Measurements from ENCODE around the gene APMAP. TPM values are rescaled to one million over a fixed set of nuclear protein-coding genes. Genes with fewer than 3 reads are reported as not detected.

Gene APMAP
- total and polyA plus RNA-seq, 4 donors = 132 to 378 (median 234) TPM

DNA sequence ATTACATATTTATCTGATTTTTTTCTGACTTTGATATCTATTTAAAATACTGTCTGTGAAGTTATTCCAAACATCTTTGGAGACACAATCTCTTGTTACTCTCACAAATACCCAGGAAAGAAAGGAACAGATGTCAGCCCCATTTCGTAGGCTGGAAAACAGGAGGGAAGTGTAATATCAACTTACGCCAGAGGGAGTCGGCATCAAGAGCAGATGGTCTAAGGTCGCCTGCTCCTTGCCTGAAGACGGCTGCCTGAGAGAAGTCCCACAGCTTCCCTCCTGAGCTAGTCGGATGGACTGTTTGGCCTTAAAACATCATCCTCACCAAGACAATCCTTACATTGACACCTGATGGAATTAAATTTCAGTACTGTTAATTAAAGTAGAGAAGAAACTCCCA lies 30.0 kb downstream of the APMAP start:
- H3K9me3 ChIP-seq (ENCODE audit: control insufficient read depth in 4 of 4, low read length in 3 of 4) = no peaks in the 10 kb centered on the region
- H3K9ac ChIP-seq (ENCODE audit: low read depth in 1 of 2, low read length in 2 of 2) = no peak overlapping the region
- 95% methylated on average over 6 of the region's 6 CpGs for WGBS
- H3K4me3 ChIP-seq (ENCODE audit: low read depth in 1 of 3, low read length in 3 of 3) = no peak overlapping the region
- H3K27ac ChIP-seq (ENCODE audit: low read depth in 1 of 2, low read length in 2 of 2) = no peak overlapping the region
- no peaks in the 10 kb centered on the region for H3K4me1 ChIP-seq (ENCODE audit: control insufficient read depth in 4 of 4, insufficient read depth in 4 of 4, low read length in 3 of 4)
- TF ChIP-seq HNF4A (conservative IDR thresholded peaks at IDR 0.05) = no peak
- DNase-seq (ENCODE audit: low spot score) = no peak
- no peaks in the 10 kb centered on the region for H3K27me3 ChIP-seq (ENCODE audit: control insufficient read depth in 4 of 4, insufficient read depth in 4 of 4, low read length in 3 of 4)
- peaks cover 27 to 95% (median 79%) of the 10 kb centered on the region in 4 donors for H3K36me3 ChIP-seq (ENCODE audit: control insufficient read depth in 4 of 4, insufficient read depth in 3 of 4, low read depth in 1 of 4, low read length in 3 of 4)

DNA sequence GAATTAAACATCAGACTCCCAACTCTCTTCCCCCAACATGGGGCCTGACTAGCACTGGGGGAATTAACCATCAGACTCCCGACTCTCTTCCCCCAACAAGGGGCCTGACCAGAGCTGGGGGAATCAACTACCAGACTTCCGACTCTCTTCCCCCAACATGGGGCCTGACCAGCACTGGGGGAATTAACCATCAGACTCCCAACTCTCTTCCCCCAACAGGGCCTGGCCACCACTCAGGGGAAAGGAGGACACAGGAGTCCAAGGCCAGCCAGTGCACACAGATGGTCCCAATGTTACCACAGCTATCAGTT lies 30.4 kb downstream of the APMAP start:
- no peaks in the 10 kb centered on the region for H3K27me3 ChIP-seq (ENCODE audit: control insufficient read depth in 4 of 4, insufficient read depth in 4 of 4, low read length in 3 of 4)
- no peak for DNase-seq (ENCODE audit: low spot score)
- peaks cover 27 to 95% (median 79%) of the 10 kb centered on the region in 4 donors for H3K36me3 ChIP-seq (ENCODE audit: control insufficient read depth in 4 of 4, insufficient read depth in 3 of 4, low read depth in 1 of 4, low read length in 3 of 4)
- H3K4me1 ChIP-seq (ENCODE audit: control insufficient read depth in 4 of 4, insufficient read depth in 4 of 4, low read length in 3 of 4) = no peaks in the 10 kb centered on the region
- TF ChIP-seq, protein P1, sequence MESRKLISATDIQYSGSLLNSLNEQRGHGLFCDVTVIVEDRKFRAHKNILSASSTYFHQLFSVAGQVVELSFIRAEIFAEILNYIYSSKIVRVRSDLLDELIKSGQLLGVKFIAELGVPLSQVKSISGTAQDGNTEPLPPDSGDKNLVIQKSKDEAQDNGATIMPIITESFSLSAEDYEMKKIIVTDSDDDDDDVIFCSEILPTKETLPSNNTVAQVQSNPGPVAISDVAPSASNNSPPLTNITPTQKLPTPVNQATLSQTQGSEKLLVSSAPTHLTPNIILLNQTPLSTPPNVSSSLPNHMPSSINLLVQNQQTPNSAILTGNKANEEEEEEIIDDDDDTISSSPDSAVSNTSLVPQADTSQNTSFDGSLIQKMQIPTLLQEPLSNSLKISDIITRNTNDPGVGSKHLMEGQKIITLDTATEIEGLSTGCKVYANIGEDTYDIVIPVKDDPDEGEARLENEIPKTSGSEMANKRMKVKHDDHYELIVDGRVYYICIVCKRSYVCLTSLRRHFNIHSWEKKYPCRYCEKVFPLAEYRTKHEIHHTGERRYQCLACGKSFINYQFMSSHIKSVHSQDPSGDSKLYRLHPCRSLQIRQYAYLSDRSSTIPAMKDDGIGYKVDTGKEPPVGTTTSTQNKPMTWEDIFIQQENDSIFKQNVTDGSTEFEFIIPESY (IDR thresholded peaks at IDR 0.05) = no peak
- no peak for TF ChIP-seq EGR1 (IDR thresholded peaks at IDR 0.05; ENCODE audit: low read depth in 2 of 2)
- no peak for TF ChIP-seq JUND (IDR thresholded peaks at IDR 0.05)
- no peak for TF ChIP-seq RAD21 (IDR thresholded peaks at IDR 0.05)
- TF ChIP-seq FOXA2 (IDR thresholded peaks at IDR 0.05) = no peak
- H3K4me3 ChIP-seq (ENCODE audit: low read depth in 1 of 3, low read length in 3 of 3) = no peak overlapping the region
- 96% methylated on average over 2 of the region's 2 CpGs for WGBS
- no peak overlapping the region for H3K27ac ChIP-seq (ENCODE audit: low read depth in 1 of 2, low read length in 2 of 2)
- H3K9me3 ChIP-seq (ENCODE audit: control insufficient read depth in 4 of 4, low read length in 3 of 4) = no peaks in the 10 kb centered on the region
- H3K9ac ChIP-seq (ENCODE audit: low read depth in 1 of 2, low read length in 2 of 2) = no peak overlapping the region

DNA sequence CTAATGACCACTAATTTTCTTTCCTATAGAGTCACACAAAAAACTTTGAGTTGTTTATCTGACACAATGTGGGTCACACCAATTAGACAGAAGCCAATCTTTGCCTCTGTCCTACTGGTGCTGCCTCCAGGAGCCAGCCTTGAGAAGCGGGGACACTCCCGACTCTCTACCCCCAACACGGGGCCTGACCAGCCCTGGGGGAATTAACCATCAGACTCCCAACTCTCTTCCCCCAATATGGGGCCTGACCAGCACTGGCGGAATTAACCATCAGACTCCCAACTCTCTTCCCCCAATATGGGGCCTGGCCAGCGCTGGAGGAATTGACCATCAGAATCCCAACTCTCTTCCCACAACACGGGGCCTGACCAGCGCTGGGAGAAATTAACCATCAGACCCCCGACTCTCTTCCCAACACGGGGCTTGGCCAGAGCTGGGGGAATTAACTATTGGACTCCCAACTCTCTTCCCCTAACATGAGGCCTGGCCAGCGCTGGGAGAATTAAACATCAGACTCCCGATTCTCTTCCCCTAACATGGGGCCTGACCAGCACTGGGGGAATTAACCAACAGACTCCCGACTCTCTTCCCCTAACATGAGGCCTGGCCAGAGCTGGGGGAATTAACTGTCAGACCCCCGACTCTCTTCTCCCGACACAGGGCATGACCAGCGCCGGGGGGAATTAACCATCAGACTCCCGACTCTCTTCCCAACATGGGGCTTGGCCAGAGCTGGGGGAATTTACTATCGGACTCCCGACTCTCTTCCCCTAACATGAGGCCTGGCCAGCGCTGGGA lies 31.0 kb downstream of the APMAP start:
- no peaks in the 10 kb centered on the region for H3K27me3 ChIP-seq (ENCODE audit: control insufficient read depth in 4 of 4, insufficient read depth in 4 of 4, low read length in 3 of 4)
- WGBS = 89% methylated on average over 20 of the region's 20 CpGs
- no peak for TF ChIP-seq TAF1 (conservative IDR thresholded peaks at IDR 0.05)
- H3K27ac ChIP-seq (ENCODE audit: low read depth in 1 of 2, low read length in 2 of 2) = no peak overlapping the region
- no peak for DNase-seq (ENCODE audit: low spot score)
- peaks cover 0 to 1% (median 0%) of the 10 kb centered on the region in 4 donors for H3K4me1 ChIP-seq (ENCODE audit: control insufficient read depth in 4 of 4, insufficient read depth in 4 of 4, low read length in 3 of 4)
- H3K9me3 ChIP-seq (ENCODE audit: control insufficient read depth in 4 of 4, low read length in 3 of 4) = no peaks in the 10 kb centered on the region
- H3K9ac ChIP-seq (ENCODE audit: low read depth in 1 of 2, low read length in 2 of 2) = no peak overlapping the region
- H3K36me3 ChIP-seq (ENCODE audit: control insufficient read depth in 4 of 4, insufficient read depth in 3 of 4, low read depth in 1 of 4, low read length in 3 of 4) = peaks cover 27 to 93% (median 80%) of the 10 kb centered on the region in 4 donors
- H3K4me3 ChIP-seq (ENCODE audit: low read depth in 1 of 3, low read length in 3 of 3) = no peak overlapping the region

DNA sequence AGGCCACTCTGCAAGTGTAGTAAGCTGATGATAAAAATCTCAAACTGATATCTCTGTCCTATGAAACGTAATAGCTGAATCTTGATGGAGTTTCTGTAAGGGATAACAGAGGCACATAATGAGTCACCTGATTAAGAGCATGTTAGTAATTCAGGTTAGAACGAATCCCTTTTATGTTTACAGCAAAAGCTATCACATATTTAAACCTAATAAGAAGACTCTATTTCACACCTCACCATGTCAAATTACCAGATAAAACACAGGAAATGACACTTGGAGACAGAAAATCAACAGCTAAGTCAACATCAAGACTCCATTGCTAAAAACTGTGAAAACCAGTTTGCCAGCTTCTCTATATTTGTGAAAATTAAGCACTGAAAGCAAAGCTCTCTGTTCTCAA lies 31.7 kb downstream of the APMAP start:
- Histone ChIP-seq H3K9ac (ENCODE audit: low read depth in 1 of 2, low read length in 2 of 2) (no peak overlapping the region), H3K27ac (ENCODE audit: low read depth in 1 of 2, low read length in 2 of 2) (peak overlapping the region in 1 of 2 donors; percentile 47), H3K4me1 (ENCODE audit: control insufficient read depth in 4 of 4, insufficient read depth in 4 of 4, low read length in 3 of 4) (peaks cover 0 to 2% (median 0%) of the 10 kb centered on the region in 4 donors), H3K27me3 (ENCODE audit: control insufficient read depth in 4 of 4, insufficient read depth in 4 of 4, low read length in 3 of 4) (no peaks in the 10 kb centered on the region), H3K36me3 (ENCODE audit: control insufficient read depth in 4 of 4, insufficient read depth in 3 of 4, low read depth in 1 of 4, low read length in 3 of 4) (peaks cover 32 to 88% (median 79%) of the 10 kb centered on the region in 4 donors), H3K4me3 (ENCODE audit: low read depth in 1 of 3, low read length in 3 of 3) (no peak overlapping the region), H3K9me3 (ENCODE audit: control insufficient read depth in 4 of 4, low read length in 3 of 4) (no peaks in the 10 kb centered on the region)
- no peak for DNase-seq (ENCODE audit: low spot score)
- TF ChIP-seq NR2F2 (IDR thresholded peaks at IDR 0.05) (no peak), YY1 (IDR thresholded peaks at IDR 0.05) (no peak), FOXA2 (IDR thresholded peaks at IDR 0.05) (no peak)
- TF ChIP-seq, protein P2, sequence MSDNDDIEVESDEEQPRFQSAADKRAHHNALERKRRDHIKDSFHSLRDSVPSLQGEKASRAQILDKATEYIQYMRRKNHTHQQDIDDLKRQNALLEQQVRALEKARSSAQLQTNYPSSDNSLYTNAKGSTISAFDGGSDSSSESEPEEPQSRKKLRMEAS (IDR thresholded peaks at IDR 0.05) = no peak
- TF ChIP-seq, protein P3, sequence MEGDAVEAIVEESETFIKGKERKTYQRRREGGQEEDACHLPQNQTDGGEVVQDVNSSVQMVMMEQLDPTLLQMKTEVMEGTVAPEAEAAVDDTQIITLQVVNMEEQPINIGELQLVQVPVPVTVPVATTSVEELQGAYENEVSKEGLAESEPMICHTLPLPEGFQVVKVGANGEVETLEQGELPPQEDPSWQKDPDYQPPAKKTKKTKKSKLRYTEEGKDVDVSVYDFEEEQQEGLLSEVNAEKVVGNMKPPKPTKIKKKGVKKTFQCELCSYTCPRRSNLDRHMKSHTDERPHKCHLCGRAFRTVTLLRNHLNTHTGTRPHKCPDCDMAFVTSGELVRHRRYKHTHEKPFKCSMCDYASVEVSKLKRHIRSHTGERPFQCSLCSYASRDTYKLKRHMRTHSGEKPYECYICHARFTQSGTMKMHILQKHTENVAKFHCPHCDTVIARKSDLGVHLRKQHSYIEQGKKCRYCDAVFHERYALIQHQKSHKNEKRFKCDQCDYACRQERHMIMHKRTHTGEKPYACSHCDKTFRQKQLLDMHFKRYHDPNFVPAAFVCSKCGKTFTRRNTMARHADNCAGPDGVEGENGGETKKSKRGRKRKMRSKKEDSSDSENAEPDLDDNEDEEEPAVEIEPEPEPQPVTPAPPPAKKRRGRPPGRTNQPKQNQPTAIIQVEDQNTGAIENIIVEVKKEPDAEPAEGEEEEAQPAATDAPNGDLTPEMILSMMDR (IDR thresholded peaks at IDR 0.05; ENCODE audit: low read depth, low read length, missing input control) = no peak
- TF ChIP-seq, protein P1 (IDR thresholded peaks at IDR 0.05) = no peak
- 83% methylated on average over 2 of the region's 2 CpGs for WGBS

Data from liver (tissue), 9 donors.